Prostate gland (tissue), 2 donors: ENCODE measurements around the gene NSUN3. TPM values are rescaled to one million over a fixed set of nuclear protein-coding genes. Genes with fewer than 3 reads are reported as not detected.
"Not testable (repeated sequence)": the region's sequence is repeated elsewhere in the genome, so short reads cannot be mapped to it uniquely, and the experiment has no call there.

Experiments used
- DNase-seq: peaks from one replicate; pipeline ENCODE4 v3.0.0-alpha.2; 2019; ENCODE audit warnings: low spot score
- H3K27ac ChIP-seq, 2 donors: fragments of 200-600 bp; sonication (generic); 2 replicates each; pipeline ENCODE4 v1.5.1; 2017 to 2019
- H3K27me3 ChIP-seq: fragments of 200-600 bp; sonication (generic); replicated peaks from 2 replicates; pipeline ENCODE4 v1.5.1; 2019; ENCODE audit not compliant: insufficient read depth
- H3K36me3 ChIP-seq, 2 donors: fragments of 200-600 bp; sonication (generic); 1 replicate in 1 of 2; 2 replicates in 1 of 2; pipeline versions ENCODE4 v1.5.1 to v1.8.1; 2017 to 2019
- H3K4me1 ChIP-seq: fragments of 200-600 bp; sonication (generic); replicated peaks from 2 replicates; pipeline ENCODE4 v1.5.1; 2019
- H3K4me3 ChIP-seq, 2 donors: fragments of 200-600 bp; sonication (generic); 2 replicates each; pipeline ENCODE4 v1.5.1; 2017 to 2019
- H3K9me3 ChIP-seq: fragments of 200-600 bp; sonication (generic); 2 replicates; pipeline ENCODE4 v1.5.1; 2017
- POLR2A ChIP-seq: fragments of 450-650 bp; IDR thresholded peaks from one replicate; pipeline ENCODE4 v1.6.1; 2016; ENCODE audit warnings: antibody characterized with exemption, mild to moderate bottlenecking
- POLR2AphosphoS5 ChIP-seq: sonication (generic); formaldehyde crosslinking; IDR thresholded peaks from one replicate; pipeline ENCODE4 v1.6.1; 2017; ENCODE audit warnings: antibody characterized with exemption
- WGBS: methylation state at CpG from one replicate; pipeline ENCODE4 v1.1.5; 2018; 5-methylcytosine and 5-hydroxymethylcytosine counted together
- intact Hi-C: fragments of 100-400 bp; cut with DNase I; formaldehyde crosslinking; loops from one replicate; pipeline ENCODE4 v1.14.2; 2022
- total RNA-seq, 2 donors: library from RNA; depleted of rRNA; stranded (reverse); fragments of >200 nt; gene quantifications; one replicate each; pipeline ENCODE4 v1.1.0, GENCODE V29; 2016
- TF ChIP-seq, protein P1 (sequence below), 4 experiments: fragments of 200-600 bp in 2 of 4; fragments of 450-650 bp in 2 of 4; sonication (generic) in 2 of 4; IDR thresholded peaks; 1 replicate in 3 of 4; 2 replicates in 1 of 4; pipeline ENCODE4 v1.5.1; 2016 to 2019; ENCODE audit warnings: antibody characterized with exemption in 4 of 4, mild to moderate bottlenecking in 2 of 4, moderate library complexity in 2 of 4

NSUN3 gene
- total RNA-seq, 2 donors from 2014 or later = 9.2 to 12.2 TPM

DNA sequence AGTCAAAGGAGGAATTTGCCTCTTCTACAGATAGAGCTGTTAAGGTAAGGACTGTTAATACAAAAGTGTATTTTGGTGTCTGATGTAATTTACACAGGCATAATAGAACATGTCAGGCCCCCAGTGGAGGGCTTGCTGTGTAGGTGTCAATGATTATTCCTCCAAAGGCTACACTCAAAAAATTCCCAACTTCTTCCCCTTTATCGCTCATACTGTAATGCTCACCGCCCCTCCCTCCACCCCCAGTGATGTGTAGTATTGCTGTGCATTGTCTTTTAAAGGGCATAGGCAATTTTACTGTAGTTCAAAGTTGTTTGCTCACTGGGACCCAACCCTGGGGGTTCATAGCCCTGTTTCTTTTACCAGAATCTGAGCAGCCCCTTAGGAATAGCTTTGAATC is 32.2 kb downstream of the NSUN3 start:
- Histone ChIP-seq H3K4me1 (no peaks in the 10 kb centered on the region), H3K36me3 (no peaks in the 10 kb centered on the region), H3K9me3 (no peaks in the 10 kb centered on the region), H3K27ac (no peak overlapping the region), H3K27me3 (no peaks in the 10 kb centered on the region), H3K4me3 (no peak overlapping the region)
- no peak for DNase-seq
- WGBS = 97% methylated on average over 2 of the region's 2 CpGs
- intact Hi-C loops = no loop called here
- TF ChIP-seq POLR2AphosphoS5 = no peak
- TF ChIP-seq POLR2A = no peak

DNA sequence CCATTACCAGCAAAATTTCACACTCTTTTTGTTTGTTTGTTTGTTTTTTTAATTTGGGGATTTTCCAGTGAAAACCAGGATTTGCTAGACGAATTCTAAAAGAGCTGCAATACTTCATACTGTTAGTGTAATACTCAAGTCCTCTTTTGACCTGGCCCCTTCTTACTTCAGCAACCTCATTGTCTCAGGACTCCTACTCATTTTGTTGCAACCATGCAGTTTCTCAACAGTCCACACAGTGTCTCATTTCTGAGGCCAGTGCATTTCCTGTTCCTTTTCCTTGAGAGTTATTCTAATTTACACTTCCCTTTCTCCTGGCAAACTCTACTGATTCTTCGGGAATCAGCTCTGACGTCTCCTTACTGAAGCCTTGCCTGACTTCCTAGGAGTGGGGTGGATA is 35.6 kb downstream of the NSUN3 start:
- 88% methylated on average over 3 of the region's 3 CpGs for WGBS
- intact Hi-C loops = no loop called here
- no peaks in the 10 kb centered on the region for H3K27me3 ChIP-seq
- H3K4me3 ChIP-seq = no peak overlapping the region
- no peak for DNase-seq
- no peaks in the 10 kb centered on the region for H3K4me1 ChIP-seq
- TF ChIP-seq POLR2AphosphoS5 (no peak), POLR2A (no peak)
- TF ChIP-seq, protein P1, sequence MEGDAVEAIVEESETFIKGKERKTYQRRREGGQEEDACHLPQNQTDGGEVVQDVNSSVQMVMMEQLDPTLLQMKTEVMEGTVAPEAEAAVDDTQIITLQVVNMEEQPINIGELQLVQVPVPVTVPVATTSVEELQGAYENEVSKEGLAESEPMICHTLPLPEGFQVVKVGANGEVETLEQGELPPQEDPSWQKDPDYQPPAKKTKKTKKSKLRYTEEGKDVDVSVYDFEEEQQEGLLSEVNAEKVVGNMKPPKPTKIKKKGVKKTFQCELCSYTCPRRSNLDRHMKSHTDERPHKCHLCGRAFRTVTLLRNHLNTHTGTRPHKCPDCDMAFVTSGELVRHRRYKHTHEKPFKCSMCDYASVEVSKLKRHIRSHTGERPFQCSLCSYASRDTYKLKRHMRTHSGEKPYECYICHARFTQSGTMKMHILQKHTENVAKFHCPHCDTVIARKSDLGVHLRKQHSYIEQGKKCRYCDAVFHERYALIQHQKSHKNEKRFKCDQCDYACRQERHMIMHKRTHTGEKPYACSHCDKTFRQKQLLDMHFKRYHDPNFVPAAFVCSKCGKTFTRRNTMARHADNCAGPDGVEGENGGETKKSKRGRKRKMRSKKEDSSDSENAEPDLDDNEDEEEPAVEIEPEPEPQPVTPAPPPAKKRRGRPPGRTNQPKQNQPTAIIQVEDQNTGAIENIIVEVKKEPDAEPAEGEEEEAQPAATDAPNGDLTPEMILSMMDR (IDR thresholded peaks at IDR 0.05) = no peak
- H3K27ac ChIP-seq = no peak overlapping the region
- no peaks in the 10 kb centered on the region for H3K9me3 ChIP-seq
- no peaks in the 10 kb centered on the region for H3K36me3 ChIP-seq

DNA sequence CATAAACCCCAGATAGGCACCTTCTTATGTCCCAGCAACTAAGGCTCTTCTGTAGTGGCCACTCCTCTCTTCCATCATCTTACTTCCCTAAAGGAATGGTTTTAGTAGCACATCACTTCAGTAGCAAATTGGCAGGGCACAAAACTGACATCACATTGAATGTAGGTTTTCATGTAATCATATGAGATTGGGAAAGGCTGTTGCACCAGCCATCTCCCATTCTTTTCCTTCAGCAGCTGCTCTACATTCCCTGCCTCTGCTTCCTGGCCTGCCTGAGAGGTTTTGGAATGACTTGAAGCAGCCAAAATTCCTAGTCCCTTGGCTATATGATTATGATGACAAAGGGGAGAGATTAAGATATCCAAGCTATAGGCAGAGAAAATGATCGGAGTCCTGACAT is 36.5 kb downstream of the NSUN3 start:
- intact Hi-C loops = no loop called here

DNA sequence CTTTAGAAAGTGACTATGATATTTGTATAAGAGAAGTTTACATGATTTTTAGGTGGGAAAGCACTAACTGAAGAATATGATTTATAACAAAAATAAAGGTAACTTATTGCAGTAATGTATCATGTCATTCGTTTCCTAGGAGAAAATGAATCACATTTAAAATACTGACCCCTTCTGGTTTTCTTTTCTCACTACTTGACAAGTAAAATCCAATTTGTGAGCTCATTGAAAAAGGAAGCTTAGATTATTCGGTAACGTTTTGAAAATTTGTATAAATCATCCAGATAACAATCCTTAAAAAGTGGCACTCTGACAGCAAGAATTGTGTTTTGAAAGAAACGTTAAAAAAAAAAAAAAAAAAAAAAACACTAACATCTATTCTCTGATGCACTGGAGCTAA is 39.0 kb downstream of the NSUN3 start:
- no peaks in the 10 kb centered on the region for H3K36me3 ChIP-seq
- H3K4me1 ChIP-seq = no peaks in the 10 kb centered on the region
- H3K9me3 ChIP-seq = no peaks in the 10 kb centered on the region
- DNase-seq = no peak
- H3K4me3 ChIP-seq = no peak overlapping the region
- TF ChIP-seq POLR2A = no peak
- no peak for TF ChIP-seq POLR2AphosphoS5
- TF ChIP-seq, protein P1 (IDR thresholded peaks at IDR 0.05) = no peak
- intact Hi-C loops = no loop called here
- H3K27ac ChIP-seq = no peak overlapping the region
- H3K27me3 ChIP-seq = no peaks in the 10 kb centered on the region
- WGBS = 70% methylated on average over 4 of the region's 4 CpGs

More for the DNA sequence above, 36.5 kb downstream of the NSUN3 start:
- 100% methylated on average over 1 of the region's 1 CpG for WGBS
- no peak for DNase-seq
- H3K4me3 ChIP-seq = no peak overlapping the region
- no peak overlapping the region for H3K27ac ChIP-seq
- no peaks in the 10 kb centered on the region for H3K4me1 ChIP-seq
- H3K9me3 ChIP-seq = no peaks in the 10 kb centered on the region
- H3K36me3 ChIP-seq = no peaks in the 10 kb centered on the region
- TF ChIP-seq, protein P1 (IDR thresholded peaks at IDR 0.05) = no peak
- TF ChIP-seq POLR2AphosphoS5 (no peak), POLR2A (no peak)
- no peaks in the 10 kb centered on the region for H3K27me3 ChIP-seq

DNA sequence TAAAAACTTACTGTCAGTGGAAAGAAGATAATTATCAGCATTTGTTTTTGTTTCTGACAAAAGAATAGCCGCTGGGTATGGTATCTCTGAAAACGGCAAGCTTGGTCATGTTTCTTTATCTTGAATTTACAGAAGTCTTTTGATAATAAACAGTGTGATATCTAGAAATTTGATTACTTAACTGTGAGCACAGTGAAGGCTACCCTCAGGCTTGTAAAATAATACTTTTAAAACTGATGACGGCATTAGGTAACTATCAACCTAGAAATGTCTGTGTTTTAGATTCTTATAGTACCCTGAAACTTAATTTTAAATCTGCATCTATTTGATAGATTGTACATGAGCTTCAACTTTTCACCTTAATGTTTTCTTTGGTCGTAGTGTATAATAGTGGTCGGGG is 43.4 kb downstream of the NSUN3 start:
- H3K36me3 ChIP-seq = no peaks in the 10 kb centered on the region
- intact Hi-C loops = no loop called here
- H3K27me3 ChIP-seq = no peaks in the 10 kb centered on the region
- DNase-seq = no peak
- WGBS = 24% methylated on average over 5 of the region's 5 CpGs
- H3K27ac ChIP-seq = no peak overlapping the region
- H3K4me1 ChIP-seq = no peaks in the 10 kb centered on the region
- H3K9me3 ChIP-seq = no peaks in the 10 kb centered on the region
- H3K4me3 ChIP-seq = no peak overlapping the region
- TF ChIP-seq POLR2AphosphoS5 (no peak), POLR2A (no peak)
- TF ChIP-seq, protein P1 (IDR thresholded peaks at IDR 0.05) = no peak

DNA sequence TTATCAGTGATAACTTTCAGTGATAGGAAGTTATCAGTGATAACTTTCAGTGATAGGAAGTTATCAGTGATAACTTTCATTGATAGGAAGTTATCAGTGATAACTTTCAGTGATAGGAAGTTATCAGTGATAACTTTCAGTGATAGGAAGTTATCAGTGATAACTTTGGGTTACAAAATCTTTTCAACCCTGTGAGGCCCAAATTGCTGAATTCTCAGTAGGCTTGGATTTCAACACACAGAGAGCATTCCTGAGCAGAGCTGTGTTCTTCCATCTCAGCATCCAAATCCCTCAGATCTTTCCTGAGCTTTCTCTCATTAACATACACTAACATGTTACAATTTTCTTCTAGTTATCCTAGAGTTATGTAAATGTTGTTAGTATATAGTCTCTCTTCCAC is 47.4 kb downstream of the NSUN3 start:
- DNase-seq, H3K27ac ChIP-seq, H3K4me3 ChIP-seq, H3K36me3 ChIP-seq, intact Hi-C loops, H3K9me3 ChIP-seq, H3K27me3 ChIP-seq, H3K4me1 ChIP-seq: not testable (repeated sequence)
